ENCODE results near the gene BMP6. TPM values are rescaled to one million over a fixed set of nuclear protein-coding genes. Genes with fewer than 3 reads are reported as not detected.

Gene BMP6
- total RNA-seq, 1 donor from 2014 or later, result 9.0 TPM

Other genes starting within 250 kb of the BMP6 start
- 7.2 TPM for gene DSP, start 184.4 kb upstream of the BMP6 start, total RNA-seq
- gene SNRNP48, start 135.9 kb upstream of the BMP6 start, total RNA-seq, result 14.6 TPM
- gene TXNDC5, start 184.7 kb downstream of the BMP6 start, total RNA-seq, result 62.7 TPM

Data from sciatic nerve (tissue), 1 donor.